T-helper 1 cell treated with Interleukin-12 subunit alpha and Interleukin-12 subunit beta and Interleukin-4 antibody, amounts not matched to agents 30 ng/mL and 1 ng/mL, for 36 hours (primary cell): ENCODE results near the gene FBXO44. TPM values are rescaled to one million over a fixed set of nuclear protein-coding genes. Genes with fewer than 3 reads are reported as not detected.

Experiments used
- intact Hi-C: fragments of 100-400 bp; cut with micrococcal nuclease; formaldehyde crosslinking; loops from one replicate; pipeline ENCODE4 v1.15.1; 2024
- total RNA-seq: library from RNA; stranded (reverse); gene quantifications from 2 replicates; pipeline ENCODE4 v1.2.3, GENCODE V29; 2022

The FBXO44 gene
- total RNA-seq, 1 donor from 2014 or later, result 34.2 TPM

- intact Hi-C loops, result loop anchor here (1.0 to 5.0 kb wide), 4 partner anchors 9 to 152 kb away; partner anchors contain the start of genes AGTRAP, CLCN6, FBXO6 and MAD2L2
Measured at GRCh38 chr1:11654939-11655808, 497 bp downstream of the FBXO44 start.

- intact Hi-C loops, result no loop called here
Measured at GRCh38 chr1:11657654-11658053, 3.0 kb downstream of the FBXO44 start.

- intact Hi-C loops, result no loop called here
Measured at GRCh38 chr1:11658542-11658941, 3.9 kb downstream of the FBXO44 start.

GRCh38 chr1:11659748-11660147 lies 5.1 kb downstream of the FBXO44 start:
- intact Hi-C loops, result loop anchor here (5.0 kb wide), 1 partner anchor 248 kb away; no protein-coding TSS in a partner anchor

GRCh38 chr1:11661103-11661502 lies 6.4 kb downstream of the FBXO44 start:
- intact Hi-C loops, result loop anchor here (5.0 kb wide), 1 partner anchor 246 kb away; no protein-coding TSS in a partner anchor

GRCh38 chr1:11664336-11665065 lies 9.8 kb downstream of the FBXO44 start:
- intact Hi-C loops, result loop anchor here (1.0 to 5.0 kb wide), 5 partner anchors 9 to 243 kb away; partner anchors contain the start of gene MAD2L2

- intact Hi-C loops, result no loop called here
Measured at GRCh38 chr1:11668516-11668915, 13.8 kb downstream of the FBXO44 start.

- intact Hi-C loops, result no loop called here
Measured at GRCh38 chr1:11670747-11671146, 16.1 kb downstream of the FBXO44 start.

GRCh38 chr1:11671205-11671543 lies 16.5 kb downstream of the FBXO44 start:
- intact Hi-C loops, result no loop called here

GRCh38 chr1:11671544-11672286 lies 17.0 kb downstream of the FBXO44 start:
- intact Hi-C loops, result no loop called here

GRCh38 chr1:11673089-11673769 lies 18.6 kb downstream of the FBXO44 start:
- intact Hi-C loops, result no loop called here

GRCh38 chr1:11674488-11674887 lies 19.8 kb downstream of the FBXO44 start:
- intact Hi-C loops, result no loop called here

GRCh38 chr1:11675325-11675724 lies 20.6 kb downstream of the FBXO44 start:
- intact Hi-C loops, result no loop called here

GRCh38 chr1:11676386-11677103 lies 21.9 kb downstream of the FBXO44 start:
- intact Hi-C loops, result no loop called here

GRCh38 chr1:11678442-11678841 lies 23.8 kb downstream of the FBXO44 start:
- intact Hi-C loops, result no loop called here

- intact Hi-C loops, result loop anchor here (1.0 kb wide), 9 partner anchors 10 to 418 kb away; partner anchors contain the start of genes AGTRAP, FBXO2, FBXO44 and FBXO6
Measured at GRCh38 chr1:11680270-11681070, 25.8 kb downstream of the FBXO44 start.

GRCh38 chr1:11681071-11681771 lies 26.5 kb downstream of the FBXO44 start, which contains the start of gene MAD2L2:
TSS of gene MAD2L2 (minus strand) at chr1:11681148. CDS start at chr1:11680601, 547 bp downstream.
- intact Hi-C loops, result loop anchor here (1.0 kb wide), 9 partner anchors 9 to 419 kb away; partner anchors contain the start of genes AGTRAP, FBXO2, FBXO44 and FBXO6

- intact Hi-C loops, result no loop called here
Measured at GRCh38 chr1:11682287-11682771, 27.7 kb downstream of the FBXO44 start.
